ENCODE results near the gene UCK1.
"Not testable (repeated sequence)": the region's sequence is repeated elsewhere in the genome, so short reads cannot be mapped to it uniquely, and the experiment has no call there.

Gene UCK1

DNA sequence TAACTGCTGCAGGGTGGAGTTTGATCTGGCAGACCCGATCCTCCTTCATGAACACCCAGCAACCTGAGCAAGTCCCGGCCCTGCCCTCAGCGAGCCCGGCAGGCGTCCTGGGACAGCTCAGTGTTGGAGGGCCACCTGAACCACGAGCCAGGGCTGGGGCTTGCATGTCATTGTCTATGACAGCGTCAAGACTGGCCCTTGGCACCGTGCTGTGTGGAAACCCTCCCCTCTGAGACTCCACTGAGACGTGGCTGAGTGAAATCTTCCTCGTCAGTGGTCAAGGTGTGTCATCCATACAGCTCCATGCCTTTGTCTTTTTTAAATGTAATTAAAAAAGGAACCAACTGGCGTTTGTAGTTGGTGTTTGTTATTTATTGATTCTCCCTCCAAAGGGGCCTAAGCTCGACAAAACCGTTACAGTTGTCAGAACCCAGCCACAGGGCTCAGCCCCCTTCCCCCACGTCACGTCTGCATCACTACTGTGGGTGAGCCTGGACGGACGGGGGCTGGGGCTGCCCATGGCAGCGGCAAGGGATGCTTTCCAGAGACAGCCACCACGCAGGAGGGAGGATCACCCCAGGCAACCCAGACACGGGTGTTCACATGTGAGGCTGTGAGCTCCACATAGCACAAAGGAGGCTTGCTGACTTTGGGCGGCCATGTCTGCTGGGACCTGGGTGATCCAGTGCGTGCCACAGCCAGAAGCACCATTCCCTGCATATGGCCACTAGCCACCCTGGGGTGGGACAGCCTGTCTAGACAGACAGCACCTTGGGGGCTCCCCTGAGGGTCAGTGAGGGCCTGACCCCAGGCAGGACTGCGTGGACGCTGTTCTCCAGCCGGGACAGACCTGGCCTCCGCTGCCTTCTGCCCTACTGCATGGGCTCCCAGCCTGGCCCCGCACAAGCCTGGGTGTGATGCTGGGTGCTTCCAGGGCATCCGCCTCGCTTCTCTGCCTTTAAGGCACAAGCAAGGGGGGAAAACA lies 7.3 kb downstream of the UCK1 start:
- DNase-seq (ENCODE audit: low spot score): no peak

DNA sequence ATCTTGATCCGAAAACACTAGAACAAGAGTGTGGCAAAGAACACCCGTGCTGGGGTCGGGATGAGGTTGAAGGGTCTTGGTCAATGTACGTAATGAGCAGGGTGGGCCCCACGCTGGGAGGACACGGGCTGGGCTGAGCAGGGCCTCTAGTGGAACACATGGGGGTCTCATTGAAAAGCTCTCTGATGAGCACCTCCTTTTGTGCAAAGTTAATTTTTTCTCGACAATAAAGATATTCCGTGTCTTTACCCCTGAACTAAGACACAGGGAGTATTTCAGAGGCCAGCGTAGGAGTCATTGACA lies 8.0 kb downstream of the UCK1 start:
- DNase-seq (ENCODE audit: low spot score): no peak

DNA sequence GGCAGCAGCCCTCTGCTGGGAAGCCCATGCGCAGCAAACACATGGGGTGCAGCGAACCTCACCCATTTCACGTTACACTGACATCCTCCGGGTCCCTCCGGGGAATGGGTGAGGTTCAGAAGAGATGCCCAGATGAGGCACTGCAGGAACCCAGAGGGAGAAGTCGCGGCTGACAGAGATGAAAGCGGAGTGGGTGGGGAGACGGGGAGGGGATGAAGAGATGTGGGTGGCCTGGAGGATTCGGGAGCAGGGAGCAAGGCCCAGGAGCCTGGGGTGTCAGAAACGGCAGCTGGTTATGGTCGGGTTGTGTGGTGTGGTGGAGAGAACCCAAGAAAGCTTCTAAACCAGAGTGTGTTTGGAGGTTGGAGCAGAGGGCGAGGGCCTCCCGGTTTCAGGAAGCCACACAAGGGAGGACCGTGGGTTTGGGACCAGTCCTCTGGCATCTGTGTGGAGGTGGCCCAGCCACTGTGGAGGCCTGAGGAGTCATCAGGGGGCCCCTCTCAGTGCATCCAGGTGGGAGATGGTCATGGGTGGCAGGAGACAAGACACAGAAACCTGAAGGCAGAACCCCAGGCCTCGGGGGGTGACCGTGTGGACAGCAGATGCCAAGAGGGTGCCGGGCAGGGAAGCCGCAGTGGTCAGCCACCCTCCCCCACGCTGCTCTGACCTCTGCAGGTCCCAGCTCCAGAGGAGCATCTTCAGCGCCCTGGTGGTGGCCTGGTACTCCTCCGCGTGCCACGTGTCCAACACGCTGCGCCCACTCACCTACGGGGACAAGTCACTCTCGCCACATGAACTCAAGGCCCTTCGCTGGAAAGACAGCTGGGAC lies 8.6 kb downstream of the UCK1 start:
- DNase-seq (ENCODE audit: low spot score): no peak

DNA sequence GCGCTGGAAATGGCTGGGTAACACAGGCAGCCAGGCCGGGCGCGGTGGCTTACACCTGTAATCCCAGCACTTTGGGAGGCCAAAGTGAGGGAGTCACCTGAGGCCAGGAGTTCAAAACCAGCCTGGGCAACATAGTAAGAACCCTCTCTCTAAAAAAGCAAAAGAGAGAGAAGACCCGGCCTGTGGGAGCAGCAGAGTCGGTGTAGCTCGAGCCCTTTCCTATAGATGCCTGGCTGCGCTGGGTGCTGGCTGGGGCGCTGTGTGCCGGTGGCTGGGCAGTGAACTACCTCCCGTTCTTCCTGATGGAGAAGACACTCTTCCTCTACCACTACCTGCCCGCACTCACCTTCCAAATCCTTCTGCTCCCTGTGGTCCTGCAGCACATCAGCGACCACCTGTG lies 9.2 kb downstream of the UCK1 start:
- no peak for DNase-seq (ENCODE audit: low spot score)

DNA sequence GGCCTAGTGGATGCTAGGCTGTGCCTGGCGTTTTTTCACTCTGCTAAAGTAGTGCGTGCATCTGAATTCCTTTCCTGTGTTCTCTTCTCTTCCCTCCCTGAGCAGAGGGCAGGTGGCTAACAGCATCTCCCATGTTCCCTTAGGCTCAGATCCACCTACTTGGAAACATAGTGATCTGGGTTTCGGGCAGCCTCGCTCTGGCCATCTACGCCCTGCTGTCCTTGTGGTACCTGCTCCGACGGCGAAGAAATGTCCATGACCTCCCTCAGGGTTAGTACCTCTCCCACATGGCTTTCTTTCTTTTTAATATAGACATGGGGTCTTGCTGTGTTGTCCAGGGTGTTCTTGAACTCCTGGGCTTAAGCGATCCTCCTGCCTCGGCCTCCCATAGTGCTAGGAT lies 9.9 kb downstream of the UCK1 start:
- no peak for DNase-seq (ENCODE audit: low spot score)

DNA sequence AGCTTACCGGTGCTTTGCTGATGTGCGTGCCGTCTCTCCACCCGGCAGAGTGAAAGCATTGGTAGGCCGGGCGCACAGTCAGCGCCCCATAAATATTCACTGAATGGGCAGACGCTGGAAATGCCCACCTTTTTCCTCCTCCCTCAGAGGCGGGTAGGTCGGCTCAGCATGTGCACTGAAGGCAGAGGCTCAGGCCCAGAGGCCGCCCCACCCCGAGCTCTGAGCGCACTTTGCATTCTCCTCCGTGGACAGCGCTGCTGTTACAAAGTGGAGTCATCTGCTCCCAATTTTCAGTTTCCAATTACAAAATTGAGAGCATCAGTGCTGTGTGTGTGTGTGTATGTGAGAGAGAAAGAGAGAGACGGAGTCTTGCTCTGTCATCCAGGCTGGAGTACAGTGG lies 10.6 kb downstream of the UCK1 start:
- no peak for DNase-seq (ENCODE audit: low spot score)

DNA sequence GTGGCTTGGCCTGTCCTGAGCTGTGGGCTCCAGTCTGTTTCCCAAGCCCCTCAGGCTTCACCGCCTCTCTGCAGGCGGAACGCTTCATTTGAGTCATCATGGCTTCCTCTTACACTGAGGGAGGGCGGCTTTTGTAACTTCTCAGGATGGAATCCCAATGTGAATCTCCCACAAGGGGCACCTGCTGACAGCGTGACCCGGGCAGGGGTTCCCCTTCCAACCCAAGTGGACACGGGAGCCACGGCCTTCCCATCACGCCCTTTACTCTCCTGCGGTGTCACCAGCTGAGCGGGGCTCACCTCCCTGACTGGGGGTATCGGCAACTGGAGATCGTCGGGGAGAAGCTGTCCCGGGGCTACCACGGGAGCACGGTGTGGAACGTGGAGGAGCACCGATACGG lies 12.5 kb downstream of the UCK1 start:
- no peak for DNase-seq (ENCODE audit: low spot score)

DNA sequence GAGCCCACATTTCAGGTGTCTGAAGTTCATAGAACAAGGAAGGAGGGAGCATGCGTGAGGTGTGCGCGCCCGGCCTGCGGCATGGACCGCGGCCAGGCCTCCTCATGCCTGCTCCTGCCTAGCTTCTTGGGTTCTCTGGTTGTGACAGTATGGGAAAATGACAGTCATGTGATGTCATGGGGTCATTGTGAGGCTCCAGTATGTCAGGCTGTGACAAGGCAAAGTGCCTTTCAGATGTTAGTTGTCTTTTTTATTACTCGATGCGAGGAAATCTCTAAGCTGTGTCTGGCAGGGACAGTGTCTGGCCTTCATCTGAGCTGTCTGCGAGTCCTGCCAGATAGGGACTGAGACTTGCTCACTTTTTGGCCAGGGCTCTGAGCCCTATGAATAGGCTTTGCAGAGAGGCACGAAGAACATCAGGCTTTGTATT lies 13.3 kb downstream of the UCK1 start:
- no peak for DNase-seq (ENCODE audit: low spot score)

DNA sequence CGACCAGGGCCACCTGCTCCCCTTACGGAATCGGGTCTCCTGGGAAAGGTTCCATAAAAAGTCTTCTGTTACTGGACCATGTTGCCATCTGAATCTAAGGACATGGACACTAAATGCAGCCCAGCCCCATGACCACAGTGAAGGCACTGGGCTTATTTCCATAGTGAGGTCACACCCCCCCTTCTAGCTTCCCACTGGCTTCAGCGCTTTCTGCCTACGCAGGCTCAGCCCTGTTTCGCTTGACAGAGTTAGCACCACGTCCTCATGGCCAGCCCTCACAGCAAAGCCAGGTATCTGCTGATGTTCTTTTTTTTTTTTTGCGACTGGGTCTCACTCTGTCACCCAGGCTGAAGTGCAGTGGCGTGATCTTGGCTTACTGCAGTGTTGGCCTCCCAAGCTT lies 14.1 kb downstream of the UCK1 start:
- DNase-seq (ENCODE audit: low spot score): no peak

DNA sequence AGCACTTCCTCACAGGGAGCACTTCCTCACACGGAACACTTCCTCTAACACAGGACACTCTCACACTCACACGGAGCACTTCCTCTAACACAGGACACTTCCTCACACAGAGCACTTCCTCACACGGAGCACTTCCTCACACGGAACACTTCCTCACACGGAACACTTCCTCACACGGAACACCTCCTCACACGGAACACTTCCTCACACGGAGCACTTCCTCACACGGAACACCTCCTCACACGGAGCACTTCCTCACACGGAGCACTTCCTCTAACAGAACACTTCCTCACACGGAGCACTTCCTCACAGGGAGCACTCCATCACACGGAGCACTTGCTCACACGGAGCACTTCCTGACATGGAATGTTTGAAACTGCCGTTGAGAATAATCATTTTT lies 15.0 kb downstream of the UCK1 start:
- DNase-seq (ENCODE audit: low spot score): no peak

DNA sequence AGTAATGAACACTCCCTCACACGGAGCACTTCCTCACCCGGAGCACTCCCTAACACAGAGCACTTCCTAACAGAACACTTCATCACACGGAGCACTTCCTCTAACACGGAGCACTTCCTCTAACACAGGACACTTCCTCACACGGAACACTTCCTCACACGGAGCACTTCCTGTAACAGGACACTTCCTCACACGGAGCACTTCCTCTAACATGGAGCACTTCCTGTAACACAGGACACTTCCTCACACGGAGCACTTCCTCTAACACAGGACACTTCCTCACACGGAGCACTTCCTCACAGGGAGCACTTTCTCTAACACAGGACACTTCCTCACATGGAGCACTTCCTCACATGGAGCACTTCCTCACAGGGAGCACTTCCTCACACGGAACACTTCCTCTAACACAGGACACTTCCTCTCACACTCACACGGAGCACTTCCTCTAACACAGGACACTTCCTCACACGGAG lies 15.5 kb downstream of the UCK1 start:
- DNase-seq (ENCODE audit: low spot score): not testable (repeated sequence)

DNA sequence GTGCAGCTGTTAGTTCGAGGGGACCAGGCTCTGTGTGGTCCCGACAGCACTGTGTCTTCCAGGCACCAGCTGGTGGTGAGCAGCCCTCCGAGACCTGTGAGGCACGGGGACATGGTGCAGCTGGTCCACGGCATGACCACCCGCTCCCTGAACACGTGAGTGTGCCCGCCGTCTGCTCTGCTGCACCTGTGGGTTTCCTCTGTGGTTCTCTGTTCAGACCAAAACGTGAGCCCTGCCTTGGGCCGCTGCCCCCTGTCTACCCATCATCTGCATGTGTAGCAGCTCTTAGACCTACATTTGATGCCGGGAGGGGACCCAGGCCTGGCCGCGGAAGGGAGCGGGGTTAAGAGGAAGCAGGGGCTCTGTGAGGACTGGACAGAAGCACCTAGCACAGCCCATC lies 17.9 kb downstream of the UCK1 start:
- DNase-seq (ENCODE audit: low spot score): no peak

DNA sequence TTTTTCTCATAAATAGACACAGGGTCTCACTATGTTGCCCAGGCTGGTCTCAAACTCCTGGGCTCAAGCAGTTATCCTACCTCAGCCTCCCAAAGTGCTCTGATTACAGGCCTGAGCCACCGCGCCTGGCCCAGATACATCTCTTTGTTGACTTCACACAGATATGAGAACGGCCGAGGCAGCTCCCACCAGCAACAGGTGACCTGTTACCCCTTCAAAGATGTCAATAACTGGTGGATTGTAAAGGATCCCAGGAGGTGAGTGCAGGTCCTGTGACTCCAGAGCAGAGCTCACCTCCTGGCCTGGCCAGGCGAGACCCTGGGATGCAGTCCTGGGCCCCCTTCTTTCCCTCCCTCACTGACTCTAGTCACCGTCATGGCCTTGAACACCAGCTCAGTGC lies 19.2 kb downstream of the UCK1 start:
- no peak for DNase-seq (ENCODE audit: low spot score)

DNA sequence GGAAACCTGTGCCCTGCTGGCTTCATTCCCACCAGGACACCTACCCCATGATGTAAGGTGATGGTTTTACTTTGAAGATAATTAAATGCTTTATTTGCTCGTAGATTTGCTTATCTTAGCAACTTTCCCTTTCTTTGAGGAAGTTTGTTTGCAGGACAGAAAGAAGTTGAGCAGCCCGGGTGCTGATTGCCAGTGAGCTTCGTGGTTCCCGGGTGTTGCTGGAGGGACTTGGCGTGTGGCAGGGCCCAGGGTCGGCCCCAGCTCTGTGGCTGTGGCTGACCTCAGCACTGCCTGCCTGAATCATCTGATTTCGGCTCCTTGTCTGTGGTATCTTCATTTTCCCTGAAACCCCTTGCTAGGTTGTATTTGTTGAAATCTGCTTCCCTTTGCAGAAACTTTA lies 19.6 kb downstream of the UCK1 start:
- no peak for DNase-seq (ENCODE audit: low spot score)

DNA sequence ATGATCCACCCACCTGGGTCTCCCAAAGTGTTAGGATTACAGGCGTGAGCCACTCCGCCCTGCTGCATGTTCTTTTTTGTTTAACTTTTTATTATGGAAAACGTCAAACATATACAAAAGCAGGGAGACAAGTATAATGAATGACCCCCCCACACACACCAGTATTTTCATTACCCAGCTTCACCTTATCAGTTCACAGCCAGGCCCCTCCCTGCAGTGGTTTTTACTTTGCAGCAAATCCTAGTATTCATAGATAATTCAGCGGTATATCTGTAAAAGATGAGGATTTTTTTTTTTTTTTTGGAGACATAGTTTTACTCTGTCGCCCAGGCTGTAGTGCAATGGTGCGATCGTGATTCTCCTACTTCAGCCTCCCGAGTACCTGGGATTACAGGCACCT lies 26.1 kb downstream of the UCK1 start:
- no peak for DNase-seq (ENCODE audit: low spot score)

DNA sequence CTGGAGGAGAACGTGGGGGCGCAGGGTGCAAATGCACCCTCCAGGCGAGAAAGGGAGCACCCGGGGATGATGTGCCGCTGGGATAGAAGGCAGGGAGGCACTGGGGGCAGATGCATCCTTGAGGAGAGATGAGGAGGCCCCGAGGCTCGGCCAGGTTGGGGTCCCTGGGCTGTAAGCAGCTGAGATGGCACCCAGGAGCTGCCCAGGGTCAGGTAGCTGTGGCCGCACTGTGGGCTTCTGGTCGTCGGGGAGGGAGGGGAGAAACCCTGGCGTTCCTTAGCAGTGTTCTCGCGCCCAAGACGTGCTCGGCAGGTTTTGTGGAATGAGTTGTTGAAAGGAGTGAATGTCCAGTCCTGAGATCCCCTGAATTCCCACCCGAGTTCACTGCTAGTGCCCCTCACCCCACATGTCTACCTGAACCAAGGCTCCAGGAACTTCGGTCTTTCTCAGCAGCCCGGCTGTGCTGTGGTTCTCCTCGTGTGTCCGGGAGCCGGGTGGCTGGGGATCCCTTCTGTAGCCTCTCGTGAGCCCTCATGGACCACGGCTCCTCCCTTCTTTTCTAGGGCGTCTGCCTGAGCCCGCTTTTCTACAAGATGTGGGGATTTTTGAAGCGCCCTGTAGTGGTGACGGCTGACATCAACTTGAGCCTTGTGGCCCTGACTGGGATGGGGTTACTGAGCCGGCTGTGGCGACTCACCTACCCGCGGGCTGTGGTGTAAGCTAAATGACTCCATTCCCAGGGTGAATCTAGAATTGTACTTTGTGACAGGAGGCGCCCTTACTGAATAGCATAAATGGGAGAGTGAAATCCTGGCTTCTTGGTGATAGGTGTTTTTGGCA lies 27.2 kb downstream of the UCK1 start:
- DNase-seq (ENCODE audit: low spot score): no peak

DNA sequence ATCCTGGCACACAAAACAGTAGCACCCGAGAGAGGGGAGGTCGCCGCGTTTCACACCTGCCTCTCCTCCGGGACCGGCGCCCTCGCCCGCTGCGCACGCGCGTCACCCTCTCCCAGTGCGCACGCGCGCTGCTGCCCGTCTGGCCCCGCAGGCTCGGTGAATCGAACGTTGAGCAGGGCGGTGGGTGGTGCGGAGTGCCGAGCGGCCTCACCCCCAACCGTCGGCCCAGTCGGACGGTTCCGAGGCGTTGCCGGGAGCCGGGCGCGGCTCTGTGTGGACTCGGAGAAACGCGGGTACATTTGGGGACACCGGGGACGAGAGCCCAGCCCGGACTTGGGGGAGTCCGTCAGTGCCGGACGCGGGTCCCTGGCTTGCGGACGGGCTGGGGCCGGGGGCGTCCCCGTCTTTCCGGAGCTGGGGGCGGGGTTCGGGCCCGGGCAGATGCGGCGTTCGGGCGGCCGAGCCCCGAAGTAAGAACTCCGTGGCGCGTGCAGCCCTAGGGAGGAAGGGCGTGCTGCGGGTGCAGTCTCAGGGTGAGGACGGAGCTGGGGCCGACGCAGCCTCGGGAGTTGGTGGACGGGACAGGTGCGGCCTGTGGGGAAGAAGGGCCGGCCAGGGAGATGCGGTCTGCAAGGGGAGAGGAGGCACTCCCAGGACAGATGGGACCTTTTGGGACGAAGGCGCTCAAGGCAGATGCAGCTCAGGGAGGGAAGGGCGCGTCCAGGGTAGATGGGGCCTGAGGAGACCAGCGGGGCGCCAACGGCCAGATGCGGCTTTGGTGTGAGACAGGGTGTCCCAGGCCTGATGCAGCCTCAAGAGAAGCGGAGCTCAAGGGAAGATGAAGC lies 28.1 kb downstream of the UCK1 start, which contains the start of gene POMT1:
Gene POMT1 (plus strand): TSS at position 138 of the 845 bp plus-strand sequence. CDS start 1,301 bp downstream, outside the sequence.
- DNase-seq (ENCODE audit: low spot score): peak; percentile 46

DNA sequence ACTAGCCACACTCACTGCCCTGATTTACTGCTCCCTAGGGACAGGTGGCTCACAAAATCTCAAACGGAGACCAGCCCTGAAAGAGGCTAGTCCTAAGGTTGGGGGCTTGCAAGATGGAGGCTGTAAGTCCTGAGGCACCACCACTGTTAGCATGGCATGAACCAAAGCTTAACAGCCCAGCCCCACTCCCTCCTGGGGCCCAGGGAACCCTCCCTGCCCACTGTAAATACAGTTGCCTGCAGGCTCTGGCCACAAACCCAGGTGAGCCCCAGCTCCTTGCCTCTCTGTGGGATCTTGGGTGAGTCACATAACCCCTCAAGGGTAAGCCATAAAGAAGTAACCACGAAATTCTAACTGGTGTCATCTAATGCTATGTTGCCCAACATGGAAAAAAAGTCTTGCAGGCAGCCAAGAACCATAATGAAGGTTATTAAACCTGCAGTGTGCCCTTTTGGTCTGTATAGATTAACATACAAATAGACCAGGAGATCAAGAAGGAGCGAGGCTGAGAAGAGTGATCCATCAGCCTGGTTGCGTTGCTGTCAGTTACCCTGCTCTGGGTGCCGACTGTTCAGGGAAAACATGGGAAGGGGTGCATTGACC lies 30.0 kb downstream of the UCK1 start:
- no peak for DNase-seq (ENCODE audit: low spot score)

DNA sequence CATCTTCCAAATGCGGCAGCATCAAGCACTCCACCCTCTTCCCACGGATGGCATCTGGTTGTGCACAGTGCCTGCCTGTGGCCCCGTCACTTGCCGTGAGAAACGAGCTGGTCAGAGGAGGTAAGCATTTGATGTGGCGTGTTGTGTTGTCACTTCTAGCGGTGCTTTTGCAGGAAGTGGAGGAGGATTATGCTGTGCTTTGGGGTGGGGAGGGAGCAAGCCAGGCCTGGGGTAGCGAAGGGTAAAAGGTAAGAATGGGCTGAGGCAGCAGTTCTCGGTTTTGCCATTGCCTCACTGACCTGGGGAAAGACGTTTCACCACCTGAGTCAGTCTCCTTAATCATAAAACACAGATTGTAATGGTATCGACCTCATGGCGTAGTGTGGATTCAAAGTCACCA lies 30.7 kb downstream of the UCK1 start:
- no peak for DNase-seq (ENCODE audit: low spot score)

DNA sequence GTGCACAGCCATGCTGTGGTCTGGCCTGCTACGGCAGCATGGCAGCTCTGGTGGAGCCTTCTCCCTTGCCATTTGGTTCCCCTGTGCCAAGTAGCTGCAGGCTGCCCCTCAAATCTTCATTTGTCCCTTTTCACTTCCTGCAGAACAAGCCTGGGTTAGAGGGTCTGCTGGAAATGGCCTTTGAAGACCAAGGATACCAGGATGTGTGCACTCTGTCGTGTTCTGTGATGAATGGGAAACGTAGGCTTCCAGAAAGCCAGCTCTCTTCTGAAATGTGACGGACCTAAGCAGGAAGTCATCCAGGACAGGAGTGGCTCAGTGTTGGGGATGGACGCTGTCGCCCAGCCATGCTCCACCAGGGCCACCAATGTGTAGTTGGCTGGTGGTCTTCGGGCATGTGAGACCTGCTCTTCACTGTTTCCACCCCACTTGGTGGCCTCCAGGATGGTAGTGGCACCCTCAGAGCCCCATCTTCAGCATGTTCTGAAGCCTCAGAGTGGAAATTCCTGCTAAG lies 31.8 kb downstream of the UCK1 start:
- no peak for DNase-seq (ENCODE audit: low spot score)
